ENCODE results near the gene RAB14.
"Not testable (repeated sequence)": the region's sequence is repeated elsewhere in the genome, so short reads cannot be mapped to it uniquely, and the experiment has no call there.

Gene RAB14

DNA sequence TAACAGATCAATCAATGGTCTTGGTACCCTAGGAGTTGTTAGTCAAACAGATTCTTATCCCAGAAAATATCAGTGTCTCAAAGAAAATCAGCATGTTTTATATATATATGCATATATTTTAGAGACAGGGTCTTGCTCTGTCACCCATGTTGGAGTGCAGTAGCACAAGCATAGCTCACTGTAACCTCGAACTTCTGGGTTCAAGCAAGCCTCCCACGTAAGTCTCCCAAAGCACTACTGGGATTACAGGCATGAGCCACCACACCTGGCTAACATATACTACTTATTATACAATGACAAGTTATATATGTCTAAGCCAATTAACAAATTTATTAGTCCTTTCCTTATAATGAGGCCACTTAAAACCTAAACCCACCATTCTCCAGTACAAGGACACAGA lies 10.4 kb downstream of the RAB14 start:
- no peak for DNase-seq (ENCODE audit: low read depth)

DNA sequence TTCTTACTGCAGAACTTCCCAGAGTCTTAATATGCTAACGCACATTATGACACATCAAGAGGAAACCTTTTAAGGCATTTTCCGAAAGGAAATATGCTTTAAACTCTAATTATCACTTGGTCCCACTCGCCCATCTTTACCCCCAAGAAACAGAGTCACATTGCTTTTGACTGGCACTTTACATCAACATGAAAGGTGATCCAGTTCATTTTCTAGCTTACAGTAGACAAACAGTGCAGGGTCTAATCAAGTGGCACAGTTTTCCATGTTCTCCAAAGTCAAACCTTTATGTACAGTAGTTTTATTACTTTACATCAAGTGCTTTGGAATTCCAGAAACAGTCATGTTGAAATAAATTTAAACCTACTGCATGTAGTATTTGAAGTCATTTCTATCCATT lies 12.0 kb downstream of the RAB14 start:
- DNase-seq (ENCODE audit: low read depth) = no peak

DNA sequence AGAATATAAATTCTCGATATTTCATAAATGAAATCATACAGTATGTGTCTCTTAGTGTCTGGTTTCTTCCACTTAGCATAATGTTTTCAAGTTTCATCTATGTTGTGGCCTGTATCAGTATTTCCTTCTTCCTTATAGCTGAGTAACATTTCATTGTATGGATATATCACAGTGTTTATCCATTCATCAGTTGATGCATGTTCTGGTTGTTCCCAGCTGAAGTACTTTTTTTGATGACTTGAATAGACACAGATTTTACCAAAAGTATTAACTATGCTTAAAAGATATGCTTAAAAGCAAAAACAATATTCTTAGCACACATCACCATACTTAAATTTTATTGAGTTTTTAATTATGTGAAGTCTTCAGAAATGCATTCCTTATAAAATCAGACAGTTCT lies 12.7 kb downstream of the RAB14 start:
- DNase-seq (ENCODE audit: low read depth) = no peak

DNA sequence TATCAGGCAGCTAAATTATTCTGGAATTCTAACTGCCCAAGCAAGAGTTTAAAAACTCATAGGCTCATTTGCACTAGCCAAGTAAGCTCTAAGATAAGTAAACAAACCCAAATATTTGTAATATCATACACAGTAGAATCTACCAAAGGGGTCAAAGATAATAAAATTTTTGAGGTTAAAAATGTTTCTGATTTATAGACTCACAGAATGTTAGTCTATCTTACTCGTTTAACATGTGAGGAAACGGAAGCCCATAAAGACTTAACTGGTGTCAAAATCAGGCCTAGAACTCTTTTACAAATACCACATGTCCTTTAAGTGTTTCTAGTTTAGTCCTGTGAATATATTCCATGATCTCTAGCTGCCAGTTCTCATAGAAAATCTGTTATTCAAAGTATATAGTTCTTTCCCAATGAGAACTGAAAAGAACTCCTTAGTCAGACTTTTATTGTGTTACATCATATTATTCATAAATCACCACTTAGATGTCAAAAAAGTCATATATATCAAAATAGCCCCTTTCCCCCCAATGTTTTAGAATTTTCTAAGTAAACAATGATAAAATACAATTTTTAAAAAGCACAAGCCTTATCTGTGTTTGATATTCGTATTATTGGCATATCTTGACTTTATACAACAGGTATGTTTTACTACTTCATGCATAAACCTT lies 13.9 kb downstream of the RAB14 start:
- no peak for DNase-seq (ENCODE audit: low read depth)

DNA sequence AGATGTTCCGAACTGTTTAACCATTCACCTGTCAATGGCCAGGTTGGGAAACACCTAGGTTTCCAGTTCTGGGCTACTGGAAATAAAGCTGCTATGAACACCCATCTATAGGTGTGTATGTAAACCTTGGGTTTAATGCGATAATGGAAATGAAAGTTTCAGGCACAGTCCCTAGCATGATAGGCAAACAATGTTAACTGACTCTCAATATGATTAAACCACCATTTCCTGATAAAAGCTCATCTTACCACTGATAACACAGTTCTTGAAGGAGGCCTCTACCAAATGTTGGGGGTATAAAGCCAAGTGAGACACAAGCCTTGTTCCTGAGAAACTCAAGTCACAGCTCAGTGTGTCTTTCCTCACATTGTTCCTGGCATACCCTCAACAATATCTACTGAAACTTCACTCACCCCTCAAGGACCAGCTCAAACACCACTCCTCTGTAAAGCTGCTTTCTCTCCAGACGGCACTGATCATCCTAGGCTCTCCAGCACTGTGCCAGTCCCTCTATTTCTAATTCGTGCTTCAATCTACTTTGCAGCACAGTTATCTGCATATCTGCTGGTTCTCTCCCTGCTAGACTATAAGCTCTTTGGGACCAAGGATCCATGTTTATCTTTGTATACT lies 15.8 kb downstream of the RAB14 start:
- DNase-seq (ENCODE audit: low read depth) = no peak

DNA sequence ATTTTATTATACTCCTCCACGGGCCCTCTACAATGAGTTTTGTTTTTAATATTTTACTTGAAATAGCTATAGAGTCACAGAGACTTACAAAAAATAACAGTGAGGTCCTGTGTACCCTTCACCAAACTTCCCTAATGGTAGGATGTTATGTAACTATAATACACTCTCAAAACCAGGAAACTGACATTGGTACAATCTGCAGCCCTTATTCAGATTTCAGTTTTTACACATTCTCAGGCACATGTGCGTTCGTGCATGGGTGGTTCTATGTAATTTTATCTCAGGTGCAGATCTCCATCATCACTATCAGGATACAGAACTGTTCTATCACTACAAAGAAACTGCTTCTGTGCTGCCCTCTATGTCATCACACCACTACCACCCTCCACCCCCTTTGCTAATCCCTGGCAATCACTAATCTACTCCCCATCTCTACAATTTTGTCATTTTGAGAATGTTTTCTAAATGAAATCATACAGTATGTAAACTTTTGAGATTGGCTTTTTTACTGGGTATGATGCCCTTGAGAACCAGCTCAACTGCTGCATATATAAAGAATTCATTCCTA lies 16.4 kb downstream of the RAB14 start:
- no peak for DNase-seq (ENCODE audit: low read depth)

DNA sequence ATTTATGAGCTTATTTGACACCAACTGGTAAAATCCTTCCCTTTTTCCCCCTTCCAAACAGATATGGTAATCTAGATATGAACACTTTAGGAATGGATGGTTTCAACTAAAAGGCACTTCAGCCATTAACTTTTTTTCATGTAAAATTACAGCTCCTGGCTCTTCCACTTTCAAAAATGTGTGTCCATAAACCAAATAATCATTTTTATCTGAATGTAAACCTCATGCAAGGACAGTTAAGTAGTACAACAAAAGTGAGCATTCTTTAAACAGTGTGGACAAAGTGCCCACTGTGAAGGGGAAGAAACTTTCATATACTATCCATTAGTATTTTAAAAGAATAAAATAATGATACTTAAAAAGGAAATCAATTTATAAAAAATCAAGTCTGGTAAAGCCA lies 17.2 kb downstream of the RAB14 start:
- DNase-seq (ENCODE audit: low read depth) = no peak

DNA sequence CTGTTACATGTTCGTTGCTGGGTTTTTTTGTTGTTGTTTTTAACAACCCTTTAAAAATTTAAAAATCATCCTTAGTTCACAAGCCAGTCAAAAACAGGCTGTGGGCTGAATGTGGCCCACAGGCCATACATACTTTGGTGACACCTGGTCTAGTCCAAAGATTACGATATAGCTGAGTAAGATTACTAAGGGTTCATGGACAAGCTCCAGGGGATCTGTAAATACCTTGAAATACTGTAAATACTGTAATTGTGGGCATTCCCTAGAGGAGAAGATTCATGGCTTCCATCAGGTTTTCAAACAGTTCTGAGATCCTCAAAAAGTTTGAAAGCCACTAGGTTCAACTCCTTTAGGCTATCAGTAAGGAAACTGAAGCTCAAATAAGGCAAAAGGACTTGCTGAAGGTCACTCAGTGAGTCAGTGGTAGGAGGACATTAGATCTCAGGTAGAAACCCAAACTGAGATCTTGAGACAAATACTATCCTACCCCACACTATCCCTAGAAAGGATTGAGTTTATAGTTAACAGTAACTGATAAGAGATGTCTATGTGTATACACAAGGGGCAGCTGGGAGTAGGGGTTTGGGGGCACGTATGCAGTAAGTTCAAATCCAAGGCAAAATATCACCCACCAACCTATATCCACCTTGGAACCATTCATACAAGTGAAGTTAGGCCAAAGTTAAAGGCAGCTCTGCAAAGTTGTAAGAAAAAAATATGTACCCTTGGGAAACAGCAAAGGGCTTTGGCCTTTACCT lies 17.8 kb downstream of the RAB14 start:
- no peak for DNase-seq (ENCODE audit: low read depth)

DNA sequence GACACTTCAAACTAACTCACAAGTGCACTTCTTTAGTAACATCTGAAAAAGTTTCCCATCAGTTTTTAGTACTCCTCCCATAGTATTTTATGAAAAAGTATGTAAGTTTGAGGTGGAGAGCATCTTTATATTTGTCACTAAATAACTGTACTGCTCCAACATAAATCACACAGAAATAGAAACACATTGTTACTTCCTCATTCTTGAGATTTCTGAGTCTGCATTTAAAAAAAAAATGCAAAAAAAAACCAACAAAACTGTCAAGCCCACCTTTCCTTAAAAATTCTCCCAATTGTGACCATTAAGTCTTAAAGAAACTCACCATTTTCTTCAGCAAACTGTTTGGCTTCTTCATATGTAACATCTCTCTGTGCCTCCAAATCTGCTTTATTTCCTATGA lies 18.7 kb downstream of the RAB14 start:
- DNase-seq (ENCODE audit: low read depth) = no peak

DNA sequence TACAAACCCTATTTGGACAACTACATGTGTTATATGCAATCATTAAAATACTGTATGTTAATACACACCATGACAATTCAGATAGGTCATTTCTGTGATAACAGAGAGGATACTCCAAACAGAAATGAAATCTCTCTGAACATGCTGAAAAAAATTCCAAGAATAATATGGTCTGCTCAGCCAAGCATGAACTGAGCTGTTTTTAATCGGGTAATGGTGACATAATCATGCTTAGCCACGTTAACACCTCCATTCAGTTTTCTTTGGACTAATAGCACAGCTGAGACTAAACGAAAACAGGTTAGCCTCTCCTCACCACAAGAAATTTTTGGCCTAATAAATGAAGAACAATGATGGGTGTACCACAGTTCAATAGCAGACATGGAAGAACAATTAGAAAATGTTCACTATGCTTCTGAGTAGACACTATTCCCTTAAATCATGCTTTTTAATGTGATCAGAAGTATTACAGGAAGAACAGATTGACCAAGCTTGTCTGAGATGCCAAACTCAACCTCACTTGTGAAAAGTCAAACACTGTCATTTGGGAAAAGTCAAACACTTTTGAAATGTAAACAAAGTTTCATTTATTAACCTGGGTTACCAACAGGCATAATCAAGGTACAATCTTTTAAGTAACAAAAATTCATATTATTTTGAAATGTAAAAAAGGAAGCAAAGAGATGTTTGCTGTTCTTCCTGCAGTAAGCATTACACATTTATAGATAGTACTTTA lies 19.4 kb downstream of the RAB14 start:
- DNase-seq (ENCODE audit: low read depth) = no peak

DNA sequence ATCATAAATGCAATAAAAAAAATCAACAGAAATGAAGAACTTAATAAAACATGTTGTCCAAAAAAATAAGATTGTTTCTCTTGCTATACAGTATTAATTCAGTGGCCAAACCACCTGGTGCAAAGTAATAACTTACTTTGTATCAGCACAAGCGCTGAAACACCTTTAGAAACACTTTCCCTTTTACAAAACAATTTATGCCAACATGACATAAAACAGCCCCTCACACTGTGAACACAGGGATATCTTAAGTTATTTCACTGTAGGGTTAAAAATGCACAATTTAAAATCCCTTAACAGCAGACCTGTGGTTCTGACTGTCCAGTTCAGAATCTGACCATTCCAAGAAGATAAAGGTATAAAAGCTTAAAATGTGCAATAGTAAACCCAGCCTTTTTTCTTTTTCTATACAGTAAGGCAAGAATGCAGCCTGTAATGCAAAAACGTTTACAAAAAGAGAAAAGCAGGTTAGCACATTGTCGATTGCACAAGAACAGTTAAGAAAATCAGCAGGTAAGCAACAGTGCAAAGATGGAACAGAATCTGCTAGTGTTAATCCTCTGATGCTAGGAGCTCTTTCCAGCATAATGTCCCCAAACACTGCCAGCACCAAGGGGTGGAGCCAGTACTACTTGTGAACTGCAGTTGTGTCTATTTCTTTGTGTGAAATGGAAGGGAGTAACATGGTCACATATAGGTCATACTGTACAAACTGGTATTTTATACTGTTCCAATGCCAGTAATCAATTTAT lies 21.6 kb downstream of the RAB14 start:
- no peak for DNase-seq (ENCODE audit: low read depth)

DNA sequence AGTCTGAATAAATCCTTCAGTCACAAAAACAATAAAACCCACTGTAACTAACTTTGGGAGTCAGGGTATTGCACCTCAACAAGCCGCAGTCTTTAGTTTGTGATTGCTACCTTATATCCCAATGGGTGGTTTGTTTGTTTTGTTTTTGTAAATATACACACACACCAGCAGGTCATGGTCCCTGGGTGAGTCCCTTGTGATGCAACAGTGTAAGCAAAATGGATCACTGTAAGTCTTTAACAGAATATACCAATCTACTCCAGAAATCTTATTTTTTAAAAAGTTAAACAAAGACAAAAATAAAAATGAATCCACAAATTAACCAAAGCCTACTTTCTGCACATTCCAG lies 22.3 kb downstream of the RAB14 start:
- DNase-seq (ENCODE audit: low read depth) = not testable (repeated sequence)

DNA sequence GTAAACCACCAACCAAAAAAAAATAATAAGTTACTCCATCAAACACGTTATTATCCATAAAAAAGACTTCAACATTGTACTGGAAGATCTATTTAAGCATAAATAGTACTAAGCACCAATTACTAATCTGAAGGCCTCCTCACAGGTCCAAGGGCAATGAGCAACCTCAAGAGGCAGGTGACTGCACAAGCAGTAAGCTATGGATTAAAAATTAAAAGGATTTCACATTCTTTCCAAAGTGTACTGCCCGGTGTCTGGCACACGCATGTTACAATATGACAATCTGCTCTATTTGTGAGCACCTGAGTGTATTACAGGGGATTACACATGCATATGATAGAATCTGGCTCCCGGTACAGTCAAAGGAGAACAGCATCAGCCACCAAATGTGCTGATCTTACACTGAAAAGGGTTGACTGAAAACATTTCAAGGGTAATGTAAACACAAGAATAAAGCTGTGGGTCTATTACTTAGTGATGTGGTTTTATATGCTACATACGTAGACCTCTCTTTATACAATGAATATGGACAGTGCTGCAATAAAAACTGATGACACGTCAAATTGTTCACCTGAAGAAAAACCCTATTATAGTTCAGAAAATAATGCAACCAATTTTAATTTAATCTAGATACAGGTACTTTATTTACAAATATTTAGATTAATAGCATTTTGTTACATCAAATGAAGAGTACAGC lies 22.8 kb downstream of the RAB14 start:
- DNase-seq (ENCODE audit: low read depth) = no peak

DNA sequence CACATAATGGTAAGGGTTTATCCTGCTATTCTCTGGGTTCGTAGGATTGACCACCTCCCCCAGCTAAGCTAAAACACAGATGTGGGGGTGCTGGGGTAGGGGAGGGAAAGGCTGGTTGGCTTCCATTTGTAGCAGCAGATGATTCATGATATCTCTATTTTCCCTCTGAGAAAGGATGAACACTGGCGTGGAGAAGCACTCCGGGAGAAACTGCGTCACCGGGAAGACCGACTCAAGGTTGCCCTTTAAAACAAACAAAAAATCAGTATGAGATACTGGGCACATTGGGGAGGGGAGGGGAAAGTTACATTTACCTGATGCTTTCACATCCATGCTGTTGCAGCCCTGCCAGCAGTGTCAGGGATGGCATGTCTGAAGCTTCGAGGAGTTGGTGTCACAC lies 28.2 kb downstream of the RAB14 start:
- DNase-seq (ENCODE audit: low read depth) = no peak

DNA sequence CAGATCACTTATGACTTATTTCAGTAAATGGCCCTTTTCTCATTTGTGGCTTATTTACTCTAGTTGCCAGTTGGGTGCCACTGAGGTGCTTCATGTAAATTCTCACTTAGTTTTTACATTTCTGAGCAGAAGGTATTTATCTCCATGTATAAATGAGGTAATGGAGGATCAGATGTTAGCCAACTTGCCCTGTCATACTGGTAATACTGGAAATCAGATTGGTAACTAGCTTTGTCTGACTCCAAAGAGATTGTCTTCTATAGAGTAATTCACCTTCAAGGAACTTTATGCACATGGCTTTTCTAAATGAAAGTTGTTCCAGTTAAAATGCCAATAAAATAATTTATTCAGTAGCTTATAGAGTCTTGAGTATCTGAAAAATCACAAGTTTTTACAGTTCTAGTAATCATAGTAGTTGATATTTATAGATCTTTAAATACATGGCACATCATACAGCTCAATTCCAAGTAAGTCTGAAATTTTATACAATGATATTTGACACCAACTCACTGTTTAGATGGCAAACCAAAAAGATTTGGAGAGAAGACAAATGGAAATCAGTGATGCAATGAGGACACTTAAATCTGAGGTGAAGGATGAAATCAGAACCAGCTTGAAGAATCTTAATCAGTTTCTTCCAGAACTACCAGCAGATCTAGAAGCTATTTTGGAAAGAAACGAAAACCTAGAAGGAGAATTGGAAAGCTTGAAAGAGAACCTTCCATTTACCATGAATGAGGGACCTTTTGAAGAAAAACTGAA lies 28.8 kb downstream of the RAB14 start:
- DNase-seq (ENCODE audit: low read depth) = no peak

DNA sequence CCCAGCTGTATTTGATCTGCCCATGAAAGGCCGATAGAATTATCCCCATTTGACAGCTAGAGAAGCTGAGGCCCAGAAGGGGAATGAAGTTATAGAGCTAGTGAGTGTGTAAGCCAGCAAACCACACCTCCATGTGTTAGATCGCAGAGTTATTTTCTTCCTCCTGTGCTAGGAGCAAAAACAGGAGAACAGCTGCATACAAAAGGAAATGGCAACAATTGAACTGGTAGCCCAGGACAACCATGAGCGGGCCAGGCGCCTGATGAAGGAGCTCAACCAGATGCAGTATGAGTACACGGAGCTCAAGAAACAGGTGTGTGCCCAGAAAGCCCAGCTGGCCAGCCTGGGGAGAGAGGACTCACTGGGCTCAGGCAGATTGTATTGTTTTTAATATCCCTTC lies 30.4 kb downstream of the RAB14 start:
- DNase-seq (ENCODE audit: low read depth) = no peak

DNA sequence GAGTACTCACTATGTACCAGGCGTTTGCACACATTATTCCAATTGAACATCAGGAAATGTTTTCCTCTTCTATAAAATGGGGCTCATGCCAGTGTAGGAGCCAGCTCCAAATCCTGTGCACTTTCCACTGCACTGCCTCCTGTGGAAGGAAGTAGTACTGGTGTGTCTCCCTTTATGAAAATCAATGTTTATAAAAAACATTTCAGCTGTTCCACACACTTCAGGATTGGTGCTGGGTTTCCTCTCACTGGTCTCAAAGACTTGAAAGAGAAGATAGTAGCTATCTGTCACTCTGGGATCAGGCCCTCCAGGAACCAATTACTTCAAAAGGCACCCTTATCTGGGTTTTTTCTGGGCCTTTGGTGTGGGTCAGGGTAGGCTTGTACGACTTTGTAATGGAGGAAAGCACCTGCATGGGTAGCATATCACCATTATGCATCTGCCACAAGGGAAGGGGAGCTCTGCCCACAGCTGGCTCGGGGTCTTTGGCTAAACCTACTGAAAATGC lies 32.5 kb downstream of the RAB14 start:
- no peak for DNase-seq (ENCODE audit: low read depth)

DNA sequence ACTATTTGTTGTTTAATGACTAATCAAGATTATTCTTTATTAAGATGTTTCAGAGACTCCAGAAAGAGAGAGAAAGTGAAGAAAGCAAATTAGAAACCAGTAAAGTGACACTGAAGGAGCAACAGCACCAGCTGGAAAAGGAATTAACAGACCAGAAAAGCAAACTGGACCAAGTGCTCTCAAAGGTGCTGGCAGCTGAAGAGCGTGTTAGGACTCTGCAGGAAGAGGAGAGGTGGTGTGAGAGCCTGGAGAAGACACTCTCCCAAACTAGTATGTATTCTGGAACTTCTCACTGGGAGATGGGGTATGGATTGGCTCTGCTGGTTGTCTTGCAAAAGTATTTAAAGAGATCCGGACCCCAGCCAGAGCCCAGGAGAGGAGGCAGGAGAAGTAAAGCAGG lies 33.6 kb downstream of the RAB14 start:
- no peak for DNase-seq (ENCODE audit: low read depth)

DNA sequence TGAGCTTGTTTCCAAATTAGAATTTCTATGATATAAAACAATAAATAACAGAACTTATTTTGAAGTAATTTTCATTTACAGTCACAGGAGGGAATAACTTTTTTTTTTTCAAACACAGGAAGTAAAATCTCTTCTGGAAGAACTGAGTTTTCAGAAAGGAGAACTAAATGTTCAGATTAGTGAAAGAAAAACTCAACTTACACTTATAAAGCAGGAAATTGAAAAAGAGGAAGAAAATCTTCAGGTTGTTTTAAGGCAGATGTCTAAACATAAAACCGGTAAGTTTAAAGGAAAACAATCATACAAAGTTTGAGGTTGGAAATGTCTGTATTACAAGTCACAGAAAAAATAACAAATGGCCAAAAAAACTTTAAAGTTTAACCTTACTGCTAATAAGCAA lies 41.6 kb downstream of the RAB14 start:
- DNase-seq (ENCODE audit: low read depth) = no peak

DNA sequence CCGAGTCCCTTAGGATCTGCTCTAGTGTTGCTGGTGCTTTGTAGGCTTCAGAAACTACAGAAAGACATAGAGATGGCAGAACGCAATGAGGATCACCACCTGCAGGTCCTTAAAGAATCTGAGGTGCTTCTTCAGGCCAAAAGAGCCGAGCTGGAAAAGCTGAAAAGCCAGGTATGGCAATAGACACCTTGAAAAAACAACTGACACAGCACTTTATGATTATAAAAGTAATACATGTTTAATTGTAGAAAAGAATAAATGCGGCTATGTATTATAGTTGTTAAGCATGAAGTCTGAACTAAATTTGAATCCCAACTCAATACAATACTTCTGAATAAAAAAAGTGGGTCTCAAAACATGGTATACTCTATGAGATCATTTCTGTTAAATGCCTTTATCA lies 43.7 kb downstream of the RAB14 start:
- no peak for DNase-seq (ENCODE audit: low read depth)

Measured in stimulated activated CD8-positive, alpha-beta memory T cell treated with anti-CD3 and anti-CD28 coated beads, Interleukin-15, amount 100 ng/mL, for 24 hours (primary cell).